HepG2 (cell line): ENCODE measurements around the gene CREB1. TPM values are rescaled to one million over a fixed set of nuclear protein-coding genes. Genes with fewer than 3 reads are reported as not detected.
A peak's percentile ranks its signal among the peaks of the same experiment; 100 is the strongest.

Experiments
- ARID2 ChIP-seq: sonication (generic); formaldehyde crosslinking; IDR thresholded peaks from 2 replicates; pipeline ENCODE4 v1.8.1; 2022; ENCODE audit warnings: mild to moderate bottlenecking, missing genetic modification reagents, borderline replicate concordance
- ERF ChIP-seq: IDR thresholded peaks from 2 replicates; pipeline ENCODE4 v1.6.1; 2018; ENCODE audit warnings: missing biosample characterization, missing genetic modification reagents
- GATA4 ChIP-seq: sonication (generic); IDR thresholded peaks from 2 replicates; pipeline ENCODE4 v1.6.1; 2016; ENCODE audit warnings: antibody characterized with exemption, low read depth, borderline replicate concordance
- ISL2 ChIP-seq: sonication (generic); formaldehyde crosslinking; IDR thresholded peaks from 2 replicates; pipeline ENCODE4 v1.5.0; 2020; ENCODE audit warnings: missing genetic modification reagents
- MAFF ChIP-seq: IDR thresholded peaks from 2 replicates; pipeline ENCODE4 v1.6.1; 2011; ENCODE audit warnings: low read depth, low read length, improper control_type of control experiment
- NFE2L1 ChIP-seq: sonication (generic); formaldehyde crosslinking; IDR thresholded peaks from 2 replicates; pipeline ENCODE4 v1.4.0; 2020; ENCODE audit warnings: missing genetic modification reagents, mild to moderate bottlenecking, borderline replicate concordance
- NFE2L2 ChIP-seq: fragments of 150-350 bp; IDR thresholded peaks from 2 replicates; pipeline ENCODE4 v1.6.1; 2014; ENCODE audit warnings: low read length
- NFIC ChIP-seq: IDR thresholded peaks from 2 replicates; pipeline ENCODE4 v1.6.1; 2012; ENCODE audit warnings: mild to moderate bottlenecking, low read length, inconsistent platforms
- PLRG1 ChIP-seq: fragments of 450-650 bp; conservative IDR thresholded peaks from 2 replicates; pipeline ENCODE4 v1.6.1; 2016
- PPARG ChIP-seq: conservative IDR thresholded peaks from 2 replicates; pipeline ENCODE4 v1.6.1; 2016; ENCODE audit warnings: missing biosample characterization, missing genetic modification reagents
- SMC3 ChIP-seq: IDR thresholded peaks from 2 replicates; pipeline ENCODE4 v1.6.1; 2011; ENCODE audit warnings: low read length, improper control_type of control experiment
- STAT5B ChIP-seq: sonication (generic); formaldehyde crosslinking; IDR thresholded peaks from 2 replicates; pipeline ENCODE4 v1.4.0; 2020; ENCODE audit warnings: missing genetic modification reagents
- TEAD3 ChIP-seq: optimal IDR thresholded peaks from 2 replicates; pipeline ENCODE3; 2016; ENCODE audit warnings: borderline replicate concordance
- TGIF2 ChIP-seq: IDR thresholded peaks from 2 replicates; pipeline ENCODE4 v1.6.1; 2016; ENCODE audit warnings: control low read depth, missing compliant biosample characterization
- ZFP1 ChIP-seq: IDR thresholded peaks from 2 replicates; pipeline ENCODE4 v1.6.1; 2016
- ZFY ChIP-seq: sonication (generic); formaldehyde crosslinking; IDR thresholded peaks from 2 replicates; pipeline ENCODE4 v1.4.0; 2020; ENCODE audit warnings: missing genetic modification reagents
- ZNF121 ChIP-seq: sonication (generic); formaldehyde crosslinking; IDR thresholded peaks from 2 replicates; pipeline ENCODE4 v1.5.0; 2020; ENCODE audit warnings: mild to moderate bottlenecking, missing genetic modification reagents
- ZNF143 ChIP-seq: sonication (generic); formaldehyde crosslinking; IDR thresholded peaks from 2 replicates; pipeline ENCODE4 v1.4.0; 2020; ENCODE audit warnings: missing genetic modification reagents
- ZNF263 ChIP-seq: sonication (generic); formaldehyde crosslinking; IDR thresholded peaks from 2 replicates; pipeline ENCODE4 v1.4.0; 2020; ENCODE audit warnings: missing genetic modification reagents
- ZNF33B ChIP-seq: sonication (generic); formaldehyde crosslinking; IDR thresholded peaks from 2 replicates; pipeline ENCODE4 v1.5.1; 2020; ENCODE audit warnings: mild to moderate bottlenecking, missing genetic modification reagents
- ZNF362 ChIP-seq: sonication (generic); formaldehyde crosslinking; IDR thresholded peaks from 2 replicates; pipeline ENCODE4 v1.4.0; 2020; ENCODE audit warnings: missing genetic modification reagents, mild to moderate bottlenecking, borderline replicate concordance
- ZNF382 ChIP-seq: sonication (generic); formaldehyde crosslinking; IDR thresholded peaks from 2 replicates; pipeline ENCODE4 v1.5.0; 2020; ENCODE audit warnings: missing genetic modification reagents, mild to moderate bottlenecking, borderline replicate concordance
- ZNF597 ChIP-seq: sonication (generic); formaldehyde crosslinking; IDR thresholded peaks from 2 replicates; pipeline ENCODE4 v1.5.0; 2020; ENCODE audit warnings: missing genetic modification reagents
- polyA plus RNA-seq, 8 experiments: library from polyadenylated mRNA; depleted of rRNA in 3 of 8; stranded (reverse) in 7 of 8; unstranded in 1 of 8; fragments of >200 nt; fragmentation: Illumina TruSeq in 4 of 8; extraction: Trizol in 4 of 8; gene quantifications; 2 replicates each; pipeline versions ENCODE4 v1.2.1 to v1.2.3, GENCODE V29; 2011 to 2016; ENCODE audit warnings: low read depth in 4 of 8, missing spikeins in 1 of 8, mixed read lengths in 1 of 8; ENCODE audit not compliant: insufficient read depth in 1 of 8
- total RNA-seq, 5 experiments: library from RNA; depleted of rRNA; stranded (reverse); fragments of >200 nt; fragmentation: Illumina TruSeq; extraction: Trizol; gene quantifications; 2 replicates each; pipeline ENCODE4 v1.2.3, GENCODE V29; 2016; ENCODE audit warnings: low read depth in 1 of 5
- TF ChIP-seq, protein P1 (sequence below): sonication (generic); formaldehyde crosslinking; IDR thresholded peaks from 2 replicates; pipeline ENCODE4 v1.5.0; 2020; ENCODE audit warnings: missing genetic modification reagents
- TF ChIP-seq, protein P2 (sequence below): sonication (generic); formaldehyde crosslinking; IDR thresholded peaks from 2 replicates; pipeline ENCODE4 v1.4.0; 2020; ENCODE audit warnings: missing genetic modification reagents, borderline replicate concordance

CREB1 gene
- total and polyA plus RNA-seq, 2 of the 13 experiments (the other 11 are each of a cell fraction or from before 2014, with no cell fraction given) = 51.8 to 51.9 TPM

- peak; percentile 46; the same call in 1 of the 2 replicates for TF ChIP-seq NFE2L1 (CRISPR knock-in tag)
- TF ChIP-seq ZNF597 = no peak
- no peak for TF ChIP-seq NFE2L2
- no peak for TF ChIP-seq PLRG1
- TF ChIP-seq, protein P1, sequence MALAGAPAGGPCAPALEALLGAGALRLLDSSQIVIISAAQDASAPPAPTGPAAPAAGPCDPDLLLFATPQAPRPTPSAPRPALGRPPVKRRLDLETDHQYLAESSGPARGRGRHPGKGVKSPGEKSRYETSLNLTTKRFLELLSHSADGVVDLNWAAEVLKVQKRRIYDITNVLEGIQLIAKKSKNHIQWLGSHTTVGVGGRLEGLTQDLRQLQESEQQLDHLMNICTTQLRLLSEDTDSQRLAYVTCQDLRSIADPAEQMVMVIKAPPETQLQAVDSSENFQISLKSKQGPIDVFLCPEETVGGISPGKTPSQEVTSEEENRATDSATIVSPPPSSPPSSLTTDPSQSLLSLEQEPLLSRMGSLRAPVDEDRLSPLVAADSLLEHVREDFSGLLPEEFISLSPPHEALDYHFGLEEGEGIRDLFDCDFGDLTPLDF = peak; percentile 94
- TF ChIP-seq SMC3 = no peak
- no peak for TF ChIP-seq MAFF
- TF ChIP-seq ZNF362 (CRISPR knock-in tag) = 0 out of 2 replicates have a peak, but pooled peaks have one; percentile 3
- TF ChIP-seq ZNF382 = no peak
- TF ChIP-seq NFIC = no peak
- peak; percentile 68; the same call in 1 of the 2 replicates for TF ChIP-seq ISL2
- peak; percentile 86; the same call in 1 of the 2 replicates for TF ChIP-seq ERF
- TF ChIP-seq STAT5B (CRISPR knock-in tag) = no peak; the same call in 1 of the 2 replicates
- TF ChIP-seq TGIF2 (CRISPR knock-in tag) = peak; percentile 49; the same call in 1 of the 2 replicates
- TF ChIP-seq ARID2 (CRISPR knock-in tag) = peak; percentile 91
- peak; percentile 30 for TF ChIP-seq ZNF143 (CRISPR knock-in tag)
- TF ChIP-seq TEAD3 (CRISPR knock-in tag) = peak; percentile 63
- peak; percentile 49 for TF ChIP-seq PPARG (CRISPR knock-in tag)
- TF ChIP-seq GATA4 = peak; percentile 61; the same call in 1 of the 2 replicates
- TF ChIP-seq ZFY = peak; percentile 96
- TF ChIP-seq ZNF263 (CRISPR knock-in tag) = no peak; the same call in 1 of the 2 replicates
- TF ChIP-seq ZNF121 = no peak; the same call in 1 of the 2 replicates
- TF ChIP-seq, protein P2, sequence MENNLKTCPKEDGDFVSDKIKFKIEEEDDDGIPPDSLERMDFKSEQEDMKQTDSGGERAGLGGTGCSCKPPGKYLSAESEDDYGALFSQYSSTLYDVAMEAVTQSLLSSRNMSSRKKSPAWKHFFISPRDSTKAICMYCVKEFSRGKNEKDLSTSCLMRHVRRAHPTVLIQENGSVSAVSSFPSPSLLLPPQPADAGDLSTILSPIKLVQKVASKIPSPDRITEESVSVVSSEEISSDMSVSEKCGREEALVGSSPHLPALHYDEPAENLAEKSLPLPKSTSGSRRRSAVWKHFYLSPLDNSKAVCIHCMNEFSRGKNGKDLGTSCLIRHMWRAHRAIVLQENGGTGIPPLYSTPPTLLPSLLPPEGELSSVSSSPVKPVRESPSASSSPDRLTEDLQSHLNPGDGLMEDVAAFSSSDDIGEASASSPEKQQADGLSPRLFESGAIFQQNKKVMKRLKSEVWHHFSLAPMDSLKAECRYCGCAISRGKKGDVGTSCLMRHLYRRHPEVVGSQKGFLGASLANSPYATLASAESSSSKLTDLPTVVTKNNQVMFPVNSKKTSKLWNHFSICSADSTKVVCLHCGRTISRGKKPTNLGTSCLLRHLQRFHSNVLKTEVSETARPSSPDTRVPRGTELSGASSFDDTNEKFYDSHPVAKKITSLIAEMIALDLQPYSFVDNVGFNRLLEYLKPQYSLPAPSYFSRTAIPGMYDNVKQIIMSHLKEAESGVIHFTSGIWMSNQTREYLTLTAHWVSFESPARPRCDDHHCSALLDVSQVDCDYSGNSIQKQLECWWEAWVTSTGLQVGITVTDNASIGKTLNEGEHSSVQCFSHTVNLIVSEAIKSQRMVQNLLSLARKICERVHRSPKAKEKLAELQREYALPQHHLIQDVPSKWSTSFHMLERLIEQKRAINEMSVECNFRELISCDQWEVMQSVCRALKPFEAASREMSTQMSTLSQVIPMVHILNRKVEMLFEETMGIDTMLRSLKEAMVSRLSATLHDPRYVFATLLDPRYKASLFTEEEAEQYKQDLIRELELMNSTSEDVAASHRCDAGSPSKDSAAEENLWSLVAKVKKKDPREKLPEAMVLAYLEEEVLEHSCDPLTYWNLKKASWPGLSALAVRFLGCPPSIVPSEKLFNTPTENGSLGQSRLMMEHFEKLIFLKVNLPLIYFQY (CRISPR knock-in tag) = peak; percentile 85
- peak; percentile 49; the same call in 1 of the 2 replicates for TF ChIP-seq ZFP1
- peak; percentile 61 for TF ChIP-seq ZNF33B (CRISPR knock-in tag)
Measured at GRCh38 chr2:207625014-207625907, 95.5 kb downstream of the CREB1 start, which contains the start of gene METTL21A (continued).
